Fibroblast of skin of left quadriceps (primary cell): ENCODE results near the gene ERFE.
"Not testable (repeated sequence)": the region's sequence is repeated elsewhere in the genome, so short reads cannot be mapped to it uniquely, and the experiment has no call there.

Experiments used
- DNase-seq, 2 experiments: peaks; one replicate each; pipeline ENCODE4 v3.0.0-alpha.2; 2013; ENCODE audit warnings: low read depth in 2 of 2

ERFE gene

DNA sequence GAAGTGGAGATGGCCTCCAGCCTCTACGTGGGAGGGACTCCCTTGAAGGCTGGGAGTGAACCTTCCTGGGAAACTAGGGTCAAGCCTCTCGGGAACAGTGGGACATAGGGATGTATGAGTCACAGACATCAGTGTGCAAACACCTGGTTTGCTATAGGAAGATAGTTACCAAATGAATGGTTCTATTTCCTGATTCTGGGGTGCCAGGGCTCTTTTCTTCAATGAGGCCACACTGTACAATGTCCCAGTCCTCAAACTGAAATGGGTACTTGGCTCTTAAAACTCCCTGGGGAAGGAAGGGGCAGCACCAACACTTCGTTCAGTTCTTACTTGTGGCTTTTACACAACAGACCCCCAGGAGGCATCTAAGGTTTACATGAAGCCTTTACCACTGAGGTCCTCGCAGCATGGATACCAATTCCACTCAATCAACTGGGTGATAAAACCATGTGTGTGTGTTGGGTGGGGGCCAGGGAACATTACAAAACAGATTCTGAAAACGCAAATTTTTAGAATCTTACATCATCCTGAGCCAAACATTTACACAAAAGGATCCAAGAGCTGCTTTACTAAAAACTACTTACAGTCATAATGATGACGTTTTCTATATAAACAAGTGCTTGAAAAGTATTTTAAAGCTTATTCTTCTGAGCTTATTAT, 10.4 kb downstream of the ERFE start:
- DNase-seq, result peak; percentile 93 to 95

DNA sequence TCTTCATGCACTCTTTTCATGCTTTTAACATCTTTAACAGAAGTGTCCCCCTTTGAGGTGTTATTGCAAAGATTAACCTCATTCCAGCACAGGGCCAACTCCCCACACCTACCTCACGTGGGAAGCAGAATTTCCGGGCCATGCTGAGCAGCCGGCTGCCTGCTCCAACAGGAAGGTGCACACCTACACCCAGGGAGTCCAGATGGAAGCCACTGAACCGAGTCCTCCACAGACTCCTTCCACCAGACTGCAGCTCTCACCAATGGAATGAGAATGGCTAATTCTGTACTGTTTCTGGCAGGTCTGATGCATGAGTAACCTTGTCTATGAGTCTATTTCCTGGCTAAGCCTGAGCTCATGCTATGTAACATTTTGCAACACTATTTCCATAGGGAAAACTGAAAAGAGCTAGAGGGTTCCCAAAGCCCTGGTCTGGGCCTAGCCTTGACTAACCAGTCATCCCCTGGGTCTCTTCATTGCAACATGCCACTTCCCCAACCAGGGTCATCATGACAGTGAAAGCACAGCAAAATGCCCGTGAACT, 11.0 kb downstream of the ERFE start:
- DNase-seq, result peak; percentile 96

DNA sequence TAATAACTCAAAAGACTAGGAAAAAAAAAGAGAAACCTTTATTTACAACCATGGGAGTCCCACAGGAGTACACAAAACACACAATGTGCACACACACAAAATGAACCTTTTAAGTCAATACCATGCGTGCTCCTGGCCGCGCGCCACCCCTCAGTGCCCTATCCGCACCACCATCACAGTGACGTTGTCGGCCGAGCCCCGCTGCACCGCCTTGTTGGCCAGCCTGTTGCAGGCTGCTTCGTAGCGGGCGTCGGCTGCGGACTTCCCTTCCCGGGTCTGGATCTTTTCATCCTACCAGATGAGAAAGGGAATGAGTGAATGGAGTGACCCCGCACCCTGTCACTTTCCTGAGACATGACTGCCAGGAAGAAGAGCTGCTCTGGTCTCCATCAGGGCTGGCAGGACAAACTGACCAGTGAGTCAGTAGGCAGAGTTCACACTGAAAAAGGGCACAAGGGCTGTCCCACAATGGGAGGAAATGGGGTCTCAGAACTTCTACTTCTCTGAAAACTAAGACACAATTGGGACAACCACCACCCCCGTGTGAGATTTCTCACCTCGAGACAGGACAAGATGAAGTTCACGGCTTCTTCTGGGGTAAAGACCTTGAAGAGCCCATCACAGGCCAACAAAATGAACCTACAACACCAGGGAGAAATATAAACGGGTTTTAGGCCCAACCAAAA, 11.8 kb downstream of the ERFE start:
- DNase-seq, result no peak

DNA sequence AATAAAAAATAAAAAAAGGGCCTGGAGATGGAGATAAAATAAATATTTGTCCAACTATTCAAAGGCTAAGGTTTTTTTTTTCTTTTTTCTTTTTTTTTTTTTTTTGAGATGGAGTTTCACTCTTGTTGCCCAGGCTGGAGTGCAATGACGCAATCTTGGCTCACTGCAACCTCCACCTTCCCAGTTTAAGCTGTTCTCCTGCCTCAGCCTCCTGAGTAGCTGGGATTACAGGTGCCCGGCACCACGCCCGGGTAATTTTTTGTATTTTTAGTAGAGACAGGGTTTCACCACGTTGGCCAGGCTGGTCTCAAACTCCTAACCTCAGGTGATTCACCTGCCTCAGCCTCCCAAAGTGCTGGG, 12.3 kb downstream of the ERFE start:
- not testable (repeated sequence) for DNase-seq

DNA sequence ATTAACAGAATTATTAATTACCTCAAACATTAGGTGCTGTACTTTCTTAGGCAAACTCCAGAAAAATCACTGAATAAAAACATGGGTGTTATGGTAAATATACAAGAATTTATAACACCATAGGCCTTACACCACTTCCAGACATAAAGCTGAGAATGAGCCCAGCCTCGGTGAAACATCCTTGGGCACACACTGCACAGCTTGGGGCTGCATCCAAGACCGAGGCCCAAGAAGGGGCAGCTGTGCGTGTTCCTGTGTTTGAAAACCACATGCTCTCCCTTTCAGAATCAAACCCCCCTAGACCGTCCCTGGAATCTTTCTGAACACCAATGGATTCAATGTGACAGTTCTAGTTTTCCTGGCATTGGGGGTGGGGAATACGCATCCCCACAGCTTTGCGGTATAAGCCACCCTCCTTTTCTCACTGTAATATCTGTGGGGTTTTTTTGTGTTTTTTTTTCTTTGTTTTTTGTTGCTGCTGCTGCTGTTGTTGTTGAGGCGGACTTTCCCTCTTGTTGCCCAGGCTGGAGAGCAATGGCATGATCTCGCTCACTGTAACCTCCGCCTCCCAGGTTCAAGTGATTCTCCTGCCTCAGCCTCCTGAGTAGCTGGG, 12.9 kb downstream of the ERFE start:
- no peak for DNase-seq

DNA sequence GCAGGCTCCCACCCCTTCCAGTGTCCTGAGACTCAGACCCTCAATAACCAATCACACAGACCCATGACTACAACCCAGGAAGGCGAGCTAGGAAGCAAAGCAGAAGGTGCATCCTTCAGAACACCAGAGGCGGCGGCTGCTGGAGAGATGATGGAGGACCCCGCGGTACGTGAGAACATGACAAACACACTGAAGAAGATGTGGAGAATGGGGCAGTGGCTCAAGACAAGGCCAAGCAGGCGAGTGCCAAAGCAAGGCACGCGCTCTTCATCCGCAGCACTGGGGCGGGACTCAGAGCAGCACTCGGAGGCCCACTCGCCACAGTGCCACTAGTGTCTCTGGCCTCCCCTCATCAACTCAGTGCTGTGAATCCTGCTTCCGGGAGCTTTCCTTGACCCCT, 13.7 kb downstream of the ERFE start:
- no peak for DNase-seq

DNA sequence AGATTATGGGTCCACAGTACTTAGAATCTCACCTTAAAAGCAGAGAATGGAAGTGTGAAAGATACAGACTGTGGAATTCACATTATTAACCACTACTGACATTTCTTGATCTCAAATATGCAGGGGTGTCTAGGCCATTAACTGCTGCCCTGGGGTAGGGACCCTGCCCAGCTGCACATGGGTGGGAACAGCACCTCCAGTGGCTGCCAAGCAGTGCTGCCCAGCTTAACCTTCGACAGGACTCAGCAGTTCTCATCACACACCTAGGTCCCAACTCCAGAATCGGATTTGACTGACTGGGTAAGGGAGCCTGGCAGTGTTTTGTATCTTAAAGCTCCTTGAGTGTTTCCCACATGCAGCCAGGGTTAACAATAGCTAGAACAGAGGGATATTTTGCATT, 14.9 kb downstream of the ERFE start:
- no peak for DNase-seq

DNA sequence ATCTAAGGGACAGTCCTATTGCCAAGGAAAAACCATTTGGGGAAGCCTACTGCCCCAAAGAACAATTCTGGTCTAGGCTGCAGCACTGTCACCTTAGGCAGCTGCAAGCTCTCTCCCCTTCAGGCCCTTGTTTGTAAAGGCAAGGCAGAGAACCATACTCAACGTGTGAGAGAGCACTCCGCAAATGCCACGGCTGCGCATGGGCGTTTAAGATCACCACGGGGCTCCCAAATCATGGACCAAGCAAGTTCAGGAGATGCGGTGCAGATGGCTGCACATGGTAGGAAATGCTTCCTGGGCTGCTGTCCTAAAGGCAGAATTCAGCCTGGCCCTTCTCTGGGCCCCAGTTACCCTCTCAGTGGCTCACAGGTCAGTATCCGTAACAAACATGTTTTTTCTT, 15.5 kb downstream of the ERFE start:
- DNase-seq, result no peak

DNA sequence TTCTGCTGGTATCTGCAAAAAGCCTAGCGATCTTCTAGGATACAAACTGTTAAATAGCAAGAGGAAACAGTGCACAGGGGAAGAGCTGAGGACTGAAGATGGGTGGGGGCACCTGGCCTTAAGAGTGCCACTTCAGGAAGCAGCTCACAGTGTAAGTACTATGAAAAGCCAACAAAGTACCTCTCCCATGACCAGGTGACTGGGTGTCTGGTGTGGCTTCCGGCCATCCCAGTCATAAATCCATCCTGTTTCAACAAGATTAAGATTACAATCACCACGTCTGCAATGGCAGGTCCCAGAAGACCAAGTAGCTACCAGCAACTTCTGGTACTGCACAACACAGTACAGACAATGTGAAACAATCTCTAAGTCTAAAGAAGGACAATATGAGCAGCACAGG, 15.9 kb downstream of the ERFE start:
- DNase-seq, result no peak

DNA sequence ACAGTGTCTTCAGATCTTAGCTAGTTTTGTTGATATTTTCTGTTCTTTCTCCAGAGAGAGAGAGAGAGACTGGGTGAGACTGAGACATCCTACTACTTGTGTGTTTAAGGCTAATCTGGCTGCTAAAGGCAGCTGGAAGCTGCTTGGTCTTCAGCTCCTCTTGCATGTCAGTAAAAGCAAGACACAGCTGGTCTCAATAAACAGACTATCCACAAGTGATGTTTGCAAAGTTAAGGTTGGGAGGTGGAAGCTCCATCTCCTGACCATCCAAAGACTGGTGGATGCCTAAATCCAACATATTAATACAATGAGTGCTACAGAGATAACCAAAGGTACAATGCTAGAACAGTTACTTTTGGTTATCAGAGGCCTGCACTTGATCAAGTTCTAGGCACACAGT, 17.8 kb downstream of the ERFE start:
- no peak for DNase-seq

DNA sequence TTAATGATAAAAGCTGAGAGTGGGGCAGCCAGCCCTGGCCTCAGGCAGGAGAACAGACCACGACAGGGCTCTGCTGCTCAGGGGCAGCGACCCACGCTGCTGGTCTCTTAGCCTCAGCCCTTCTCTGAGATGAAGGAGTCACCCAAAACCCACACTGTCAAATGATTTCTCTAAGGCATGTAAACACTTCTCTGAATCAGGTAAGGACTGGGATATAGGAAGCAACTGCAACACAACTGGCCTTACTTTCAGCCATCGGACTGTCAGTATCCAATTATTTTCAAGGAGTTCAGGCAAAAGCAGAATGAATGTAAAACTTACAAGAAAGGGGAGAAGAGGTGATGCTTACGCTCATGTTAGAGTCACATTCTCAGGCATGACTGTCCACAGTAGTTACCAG, 21.8 kb downstream of the ERFE start:
- no peak for DNase-seq

DNA sequence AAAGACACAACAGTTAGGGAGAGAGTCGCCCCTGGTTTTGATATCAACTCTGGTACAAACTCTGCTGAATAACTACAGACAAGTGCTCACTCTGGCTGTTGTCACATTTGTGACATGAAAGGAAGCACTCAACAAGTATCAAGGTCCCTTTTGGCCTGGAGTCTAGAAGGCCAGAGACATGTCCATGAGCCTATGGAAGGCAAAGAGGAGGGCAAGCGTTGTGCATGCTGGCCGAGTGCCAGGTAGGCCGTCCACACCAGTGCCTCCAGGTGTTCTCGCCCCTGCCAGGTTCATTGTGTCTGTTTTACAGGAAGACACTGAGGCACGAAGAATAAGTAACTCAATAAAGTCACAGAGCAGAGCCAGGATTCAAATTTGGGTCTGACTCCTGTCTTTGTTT, 23.6 kb downstream of the ERFE start:
- no peak for DNase-seq

DNA sequence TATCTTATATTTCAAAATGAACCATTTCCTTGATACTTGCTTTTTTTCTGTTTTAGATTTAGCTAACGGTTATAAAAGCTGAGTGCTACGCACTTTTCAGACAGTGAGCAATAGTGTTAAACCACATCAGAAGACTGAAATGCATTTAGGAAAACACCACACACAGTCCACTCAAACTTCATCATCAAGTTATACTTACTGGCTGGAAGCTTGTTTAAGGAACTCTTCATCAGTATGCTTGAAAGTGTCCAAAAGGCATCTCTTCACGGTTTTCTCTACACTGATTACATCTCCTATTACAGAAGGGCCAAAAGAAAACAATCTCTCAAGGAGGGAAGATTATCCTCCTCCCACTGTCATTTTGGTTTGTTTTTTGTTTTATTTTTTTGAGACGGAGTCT, 25.1 kb downstream of the ERFE start:
- no peak for DNase-seq

DNA sequence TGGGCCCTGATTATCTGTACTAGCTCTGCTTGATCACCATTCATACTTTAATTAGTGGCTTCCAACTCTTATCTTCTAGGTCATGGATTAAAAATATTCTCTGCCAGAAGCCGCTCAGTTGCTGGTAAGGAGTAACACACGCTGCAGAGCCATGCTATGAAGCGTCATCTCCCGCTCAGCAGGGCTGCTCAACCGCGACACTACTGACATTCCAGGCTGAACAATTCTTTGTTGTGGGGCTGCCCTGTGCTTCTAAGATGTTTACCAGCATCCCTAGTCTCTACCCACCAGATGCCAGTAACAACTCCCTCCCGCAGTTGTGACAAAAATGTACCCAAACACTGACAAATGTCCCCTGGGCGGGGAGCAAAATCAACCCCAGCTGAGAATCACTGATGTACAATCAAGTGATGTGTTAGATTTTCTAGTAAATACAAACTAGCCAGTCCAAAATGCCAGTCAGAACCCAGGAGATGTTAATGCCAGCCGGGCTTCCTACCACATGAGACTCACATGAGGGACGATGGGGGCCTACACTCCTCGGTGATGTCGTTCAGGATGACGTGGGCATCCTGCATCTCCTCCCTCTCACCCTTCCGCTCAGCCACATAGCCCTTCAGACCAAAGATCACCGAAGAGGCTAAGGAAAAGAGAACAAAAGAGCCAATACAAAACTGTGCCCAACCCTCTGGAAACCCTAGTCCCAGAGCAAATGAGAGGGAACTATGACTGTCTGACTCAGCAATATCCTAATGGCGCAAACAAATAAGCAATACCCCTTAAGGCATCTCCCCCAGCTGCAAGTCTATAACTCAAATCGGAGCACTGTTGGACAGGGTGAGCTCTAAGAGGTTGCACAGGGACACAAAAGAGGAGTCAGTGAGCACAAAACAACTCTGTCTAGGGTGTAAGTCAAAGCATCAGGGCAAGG, 29.1 kb downstream of the ERFE start:
- DNase-seq, result no peak

DNA sequence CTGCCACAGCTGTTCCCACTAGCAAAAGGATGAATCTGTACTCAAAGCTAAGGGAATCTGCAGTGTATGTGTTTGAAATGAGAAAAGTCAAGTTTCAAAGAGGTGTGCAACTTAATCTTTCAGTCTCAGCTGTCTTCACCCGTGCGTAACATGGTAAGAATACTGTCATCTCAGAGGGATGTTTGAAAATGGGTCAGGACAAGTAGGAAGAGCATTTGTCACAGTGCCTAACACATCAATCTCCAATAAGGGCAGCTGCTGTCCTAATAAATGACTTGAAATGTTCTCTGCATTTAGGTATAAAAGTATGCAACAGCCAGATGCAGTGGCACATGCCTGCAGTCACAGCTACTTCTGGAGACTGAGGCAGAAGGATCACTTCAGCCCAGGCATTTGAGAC, 31.7 kb downstream of the ERFE start:
- DNase-seq, result no peak

DNA sequence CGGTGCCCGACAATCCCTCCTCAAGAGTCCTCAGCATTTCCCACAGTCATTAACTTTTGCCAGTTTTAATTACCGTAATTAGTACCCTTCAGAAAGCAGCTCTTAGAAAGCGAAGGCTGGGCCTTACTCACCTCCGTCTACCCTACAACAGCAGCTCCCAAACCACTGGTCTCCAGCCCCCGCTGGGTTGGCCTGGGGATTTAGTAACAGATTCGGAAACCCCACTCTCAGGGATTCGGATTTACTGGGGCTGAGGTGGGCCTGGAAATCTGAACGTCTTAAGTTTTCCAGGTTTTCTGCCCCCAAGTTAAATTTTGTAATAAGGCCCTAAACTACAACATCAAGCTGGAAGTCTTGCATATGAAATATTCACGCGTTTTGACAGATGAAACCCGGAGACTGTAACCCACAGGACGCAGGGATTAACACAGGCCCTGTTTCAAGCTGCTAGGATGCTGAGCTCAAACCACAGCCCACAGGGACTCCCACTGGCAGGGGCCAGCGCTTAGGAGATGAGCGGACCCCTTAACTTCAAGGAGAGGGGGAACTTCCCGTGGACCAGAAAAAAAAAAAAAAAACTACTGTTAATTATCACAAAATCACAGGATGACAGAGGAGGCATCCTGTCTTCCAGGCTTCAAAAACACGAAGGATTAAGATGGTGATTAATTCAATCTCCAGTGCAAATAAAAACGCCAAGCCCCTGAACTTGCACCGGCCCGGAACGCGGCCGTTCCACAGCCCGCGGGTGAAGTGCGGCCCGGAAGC, 43.7 kb downstream of the ERFE start:
- DNase-seq, result no peak

DNA sequence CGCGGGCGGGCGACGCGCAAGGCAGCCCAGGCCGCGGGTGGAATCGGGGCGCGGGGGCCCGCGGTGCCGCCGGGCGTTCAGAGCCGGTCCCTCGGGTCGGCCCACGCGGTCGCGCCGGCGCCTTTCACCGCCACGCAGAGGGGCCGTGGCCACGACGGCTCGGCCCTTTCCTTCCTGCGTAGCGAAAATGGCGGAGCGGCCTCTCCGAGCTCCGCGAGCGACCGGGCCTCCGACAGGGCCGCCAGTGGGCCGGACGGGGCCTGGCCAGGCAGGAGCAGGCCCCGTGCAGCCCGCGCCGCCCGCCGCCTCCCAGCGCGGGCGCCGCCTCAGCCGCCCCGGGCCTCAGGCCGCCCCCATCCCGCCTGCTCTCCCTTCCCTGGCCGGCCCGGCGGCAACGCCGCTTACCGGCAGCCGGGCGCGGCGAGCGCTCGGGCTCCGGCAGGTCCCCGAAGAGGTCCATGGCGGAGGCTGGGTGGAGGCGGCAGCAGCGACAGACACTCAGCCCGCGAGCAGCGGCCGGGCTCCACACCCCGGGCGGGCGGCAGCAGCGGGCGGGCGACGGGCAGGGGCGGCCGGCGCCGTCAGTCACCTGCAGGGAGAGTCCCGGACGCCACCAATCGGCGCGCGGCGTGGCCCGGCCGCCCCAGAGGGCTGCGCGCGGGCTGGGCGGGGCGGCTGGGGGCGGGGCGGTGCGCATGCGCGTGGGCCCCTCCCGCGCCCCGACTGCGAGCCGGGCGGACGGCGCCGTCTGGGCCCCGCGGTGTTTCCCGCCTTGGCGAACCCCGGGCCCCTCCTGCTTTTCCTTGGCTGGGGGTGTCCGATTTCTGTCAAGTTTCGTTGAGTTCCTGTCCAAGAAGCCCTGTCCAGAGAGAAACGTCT, 44.6 kb downstream of the ERFE start, which contains the start of gene ILKAP:
Gene ILKAP, minus strand, starts transcription at position 602 of the 879 bp plus-strand sequence. Its CDS starts 142 bp downstream, at position 460.
- peak; percentile 56 to 58 for DNase-seq

DNA sequence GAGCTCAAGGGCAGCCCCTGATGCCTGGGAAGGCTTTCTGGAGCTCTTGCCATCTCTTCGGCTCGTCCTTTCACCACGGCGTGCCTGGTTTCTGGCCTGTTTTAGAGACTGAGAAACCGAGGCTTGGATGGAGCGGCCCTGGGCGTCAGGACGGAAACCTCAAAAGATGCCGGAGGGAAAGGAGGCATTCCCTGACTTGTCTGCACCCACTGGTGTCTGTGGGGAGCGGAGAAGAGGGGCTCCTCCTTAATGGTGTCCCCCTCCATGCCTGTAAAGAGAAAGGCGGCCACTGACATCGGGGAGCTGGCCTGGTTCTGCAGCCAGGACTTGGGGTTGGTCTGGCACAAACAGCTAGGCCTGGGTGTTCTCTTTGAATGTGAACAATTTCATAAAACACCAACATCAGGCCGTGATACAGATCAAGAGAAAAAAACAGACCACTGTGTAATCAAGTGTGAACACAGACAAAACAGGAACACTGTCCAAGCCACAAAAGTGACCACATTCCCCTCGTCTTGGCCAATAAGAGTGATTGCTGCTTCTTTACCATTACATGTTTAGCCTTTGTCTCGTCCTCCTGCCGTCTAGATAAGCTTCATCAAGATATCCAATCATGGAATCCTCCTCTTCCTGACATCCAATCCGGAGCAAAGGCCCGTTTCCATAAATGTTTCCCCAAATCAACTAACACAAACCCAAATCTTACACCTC, 45.4 kb downstream of the ERFE start:
- DNase-seq, result no peak

DNA sequence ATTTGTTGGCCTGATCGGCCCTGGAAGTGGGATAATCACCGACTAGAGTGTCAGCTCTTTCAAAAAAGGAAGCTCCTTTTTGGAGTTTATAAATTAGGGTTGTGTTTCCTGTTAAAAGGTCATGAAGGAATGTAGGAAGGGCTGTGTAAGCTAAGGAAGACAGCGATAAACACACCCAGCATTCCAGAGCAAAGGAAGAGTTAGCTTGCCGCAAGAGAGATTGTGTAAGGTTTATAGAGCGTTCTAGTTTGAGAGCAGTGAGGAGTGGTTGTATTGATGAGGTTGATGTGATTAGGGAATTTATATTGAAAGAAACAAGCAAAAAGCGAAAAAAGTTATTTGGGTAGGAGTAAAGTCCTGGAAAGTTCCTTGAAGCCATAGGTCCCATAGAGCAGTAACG, 48.2 kb downstream of the ERFE start:
- no peak for DNase-seq
